ENCODE measurements around the gene TMEM218. TPM values are rescaled to one million over a fixed set of nuclear protein-coding genes. Genes with fewer than 3 reads are reported as not detected.

TMEM218 gene
- total RNA-seq, 2 experiments from 2014 or later, result 14.9 to 17.4 TPM

DNA sequence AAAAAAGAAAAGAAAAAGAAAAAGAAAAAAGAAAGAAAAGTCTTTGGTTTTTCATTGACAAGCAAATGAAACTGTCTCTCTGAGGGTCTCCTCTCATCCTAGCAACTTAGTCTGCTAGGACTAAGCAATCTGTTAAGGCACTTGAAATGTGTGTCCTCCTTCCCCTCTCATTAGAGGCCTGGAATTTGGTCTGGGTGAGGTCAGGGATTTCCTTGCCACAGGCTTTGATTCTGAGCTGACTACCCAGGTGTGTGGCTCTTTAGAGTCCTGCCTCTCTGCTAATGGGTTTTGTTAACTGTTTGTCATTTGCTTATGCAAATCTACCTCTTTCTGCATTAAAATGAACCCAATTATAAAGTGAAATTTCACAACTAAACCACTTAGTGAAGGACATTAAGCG, 34.8 kb upstream of the TMEM218 start:
- H3K27me3 Mint-ChIP-seq (ENCODE audit: low read depth), result peaks cover 10% of the 10 kb centered on the region
- DNase-seq, result no peak
- POLR2A ChIA-PET, result no interaction called here
- CTCF ChIA-PET, result no interaction called here
- no peaks in the 10 kb centered on the region for H3K9me3 Mint-ChIP-seq (ENCODE audit: insufficient read depth)
- H3K4me3 Mint-ChIP-seq, result no peak overlapping the region
- no peak overlapping the region for H3K27ac Mint-ChIP-seq
- no peak for ATAC-seq
- no peaks in the 10 kb centered on the region for H3K36me3 Mint-ChIP-seq (ENCODE audit: low read depth)
- H3K4me1 Mint-ChIP-seq (ENCODE audit: low read depth), result no peaks in the 10 kb centered on the region

DNA sequence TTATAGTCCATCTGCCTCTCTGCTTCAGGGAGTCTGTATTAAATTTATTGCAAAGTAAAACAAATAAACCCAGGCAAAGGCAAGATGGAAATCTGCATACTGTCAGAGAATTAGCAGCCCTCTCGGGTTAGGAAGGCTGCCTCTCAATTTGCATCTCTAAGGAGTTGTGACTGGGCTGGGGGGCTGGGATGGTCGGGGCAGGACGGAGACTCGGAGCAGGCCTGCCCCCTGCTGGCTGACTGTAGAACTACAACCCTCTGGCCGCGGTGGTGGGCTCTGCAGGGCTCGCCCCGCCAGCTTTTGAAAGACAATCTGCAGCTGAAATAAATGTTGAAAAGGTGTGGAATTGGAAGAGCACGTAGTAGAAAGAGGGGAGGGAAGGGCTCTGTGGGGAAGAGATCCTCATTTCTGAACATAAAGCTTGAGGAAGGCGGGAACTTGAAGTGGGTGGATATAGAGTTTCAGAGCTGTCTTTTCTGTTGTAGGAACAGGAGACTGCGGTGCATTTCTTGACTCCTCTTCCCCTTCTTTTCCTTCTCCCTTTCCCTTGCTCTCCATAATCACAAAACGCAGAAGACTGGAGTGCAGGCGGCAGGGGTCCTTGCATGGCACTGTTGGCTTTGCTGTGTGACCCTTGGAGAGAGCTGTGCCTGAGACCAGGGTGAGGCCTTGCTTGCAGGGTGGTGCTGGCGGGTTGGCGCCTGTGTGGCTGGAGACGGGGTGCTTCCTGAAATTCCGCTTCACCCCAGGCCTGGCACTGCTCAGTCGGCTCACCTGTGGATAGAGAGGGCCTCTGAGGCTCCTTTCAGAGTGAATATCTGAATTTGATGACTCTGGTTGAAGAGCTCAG, 30.5 kb upstream of the TMEM218 start:
- Mint-ChIP-seq H3K9me3 (ENCODE audit: insufficient read depth) (no peaks in the 10 kb centered on the region), H3K27ac (no peak overlapping the region), H3K4me1 (ENCODE audit: low read depth) (no peaks in the 10 kb centered on the region), H3K4me3 (no peak overlapping the region), H3K36me3 (ENCODE audit: low read depth) (no peaks in the 10 kb centered on the region), H3K27me3 (ENCODE audit: low read depth) (peaks cover 23% of the 10 kb centered on the region)
- POLR2A ChIA-PET, result interaction anchor here (1.4 kb wide), 1 partner anchor 51 kb away, joined by 3 read pairs; no protein-coding TSS in a partner anchor
- ATAC-seq (peak; percentile 89), DNase-seq (peak; percentile 63)
- CTCF ChIA-PET, result interaction anchor here (0.6 to 4.3 kb wide), 33 partner anchors 9 to 479 kb away, joined by 3 to 34 read pairs (median 4); partner anchors contain the start of genes CCDC15, SLC37A2 and TMEM218

DNA sequence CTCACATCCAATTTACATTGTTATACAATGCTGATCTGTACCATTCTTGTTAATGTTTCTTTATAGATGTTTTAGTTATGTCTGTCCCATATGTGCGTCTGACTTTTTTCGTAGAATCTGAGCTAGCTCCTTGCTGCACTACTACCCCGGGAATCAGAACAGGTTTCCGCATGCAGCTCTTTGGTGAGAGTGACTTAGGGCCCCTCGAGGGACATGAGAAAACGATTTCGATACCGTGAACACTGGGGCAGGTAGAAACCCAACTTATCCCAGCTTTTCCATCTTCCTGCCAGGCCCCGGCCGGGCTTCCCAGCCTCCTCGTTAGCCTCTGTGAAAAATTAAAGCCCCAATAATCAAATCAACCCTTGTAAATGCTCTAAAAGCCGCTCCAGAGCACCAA, 29.8 kb upstream of the TMEM218 start:
- H3K9me3 Mint-ChIP-seq (ENCODE audit: insufficient read depth), result no peaks in the 10 kb centered on the region
- ATAC-seq (no peak), DNase-seq (no peak)
- ChIA-PET POLR2A (interaction anchor here (0.7 to 1.4 kb wide), 2 partner anchors 21 to 50 kb away, joined by 3 read pairs; no protein-coding TSS in a partner anchor), CTCF (interaction anchor here (0.6 to 4.3 kb wide), 20 partner anchors 8 to 478 kb away, joined by 3 to 34 read pairs (median 4); partner anchors contain the start of gene TMEM218)
- no peak overlapping the region for H3K4me3 Mint-ChIP-seq
- H3K36me3 Mint-ChIP-seq (ENCODE audit: low read depth), result no peaks in the 10 kb centered on the region
- H3K27ac Mint-ChIP-seq, result no peak overlapping the region
- no peaks in the 10 kb centered on the region for H3K4me1 Mint-ChIP-seq (ENCODE audit: low read depth)
- peaks cover 27% of the 10 kb centered on the region for H3K27me3 Mint-ChIP-seq (ENCODE audit: low read depth)

DNA sequence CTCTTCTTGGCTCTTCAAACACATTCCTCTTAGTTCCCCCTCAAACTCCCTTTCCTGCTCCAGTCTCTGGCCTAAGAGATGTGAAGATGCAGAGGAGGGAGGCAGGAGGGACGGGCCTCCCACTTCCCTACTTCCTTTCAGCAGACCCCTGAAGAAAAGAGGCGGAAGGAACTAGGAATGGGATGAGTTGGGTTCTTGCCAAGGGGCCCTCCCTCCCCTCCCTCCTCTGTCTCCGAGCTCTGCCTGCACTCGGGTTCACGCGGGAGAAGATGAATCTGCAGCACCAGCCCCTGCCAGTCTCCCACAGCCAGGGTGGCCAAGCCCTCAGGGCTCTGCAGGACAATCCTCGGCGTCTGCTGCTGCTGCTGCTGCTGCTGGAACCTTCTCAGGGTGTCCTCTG, 28.8 kb upstream of the TMEM218 start:
- CTCF ChIA-PET, result interaction anchor here (0.8 to 4.3 kb wide), 13 partner anchors 14 to 302 kb away, joined by 3 to 34 read pairs (median 4); partner anchors contain the start of gene TMEM218
- no peaks in the 10 kb centered on the region for H3K36me3 Mint-ChIP-seq (ENCODE audit: low read depth)
- no peak for ATAC-seq
- POLR2A ChIA-PET, result interaction anchor here (0.7 kb wide), 1 partner anchor 22 kb away, joined by 3 read pairs; no protein-coding TSS in a partner anchor
- no peaks in the 10 kb centered on the region for H3K9me3 Mint-ChIP-seq (ENCODE audit: insufficient read depth)
- DNase-seq, result no peak
- H3K27ac Mint-ChIP-seq, result no peak overlapping the region
- H3K4me3 Mint-ChIP-seq, result no peak overlapping the region
- H3K27me3 Mint-ChIP-seq (ENCODE audit: low read depth), result peaks cover 30% of the 10 kb centered on the region
- no peaks in the 10 kb centered on the region for H3K4me1 Mint-ChIP-seq (ENCODE audit: low read depth)

DNA sequence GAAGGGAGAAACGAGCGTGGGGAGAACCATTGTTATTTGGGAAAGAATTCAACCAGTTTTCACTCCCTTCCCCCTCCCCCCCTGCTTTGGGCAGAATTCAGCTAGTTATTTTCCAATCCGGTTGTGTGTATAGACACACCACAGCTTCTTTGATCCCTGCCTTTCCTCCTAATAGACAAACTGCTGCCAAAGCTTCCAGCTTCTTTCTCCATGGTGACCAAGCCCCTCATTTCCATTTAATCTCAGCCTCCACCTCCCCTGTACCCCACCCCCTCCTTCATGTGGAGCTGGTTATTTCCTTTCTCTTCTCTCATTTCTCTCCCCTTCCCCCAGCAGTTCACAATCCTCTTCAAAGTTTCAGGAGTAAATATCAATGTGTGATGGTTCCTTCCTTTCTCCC, 28.4 kb upstream of the TMEM218 start:
- ChIA-PET CTCF (interaction anchor here (0.8 to 4.3 kb wide), 7 partner anchors 28 to 264 kb away, joined by 3 to 34 read pairs (median 4); partner anchors contain the start of gene TMEM218), POLR2A (no interaction called here)
- Mint-ChIP-seq H3K9me3 (ENCODE audit: insufficient read depth) (no peaks in the 10 kb centered on the region), H3K27ac (no peak overlapping the region), H3K4me3 (no peak overlapping the region), H3K36me3 (ENCODE audit: low read depth) (no peaks in the 10 kb centered on the region), H3K4me1 (ENCODE audit: low read depth) (no peaks in the 10 kb centered on the region), H3K27me3 (ENCODE audit: low read depth) (peaks cover 33% of the 10 kb centered on the region)
- DNase-seq, result no peak
- ATAC-seq, result no peak

DNA sequence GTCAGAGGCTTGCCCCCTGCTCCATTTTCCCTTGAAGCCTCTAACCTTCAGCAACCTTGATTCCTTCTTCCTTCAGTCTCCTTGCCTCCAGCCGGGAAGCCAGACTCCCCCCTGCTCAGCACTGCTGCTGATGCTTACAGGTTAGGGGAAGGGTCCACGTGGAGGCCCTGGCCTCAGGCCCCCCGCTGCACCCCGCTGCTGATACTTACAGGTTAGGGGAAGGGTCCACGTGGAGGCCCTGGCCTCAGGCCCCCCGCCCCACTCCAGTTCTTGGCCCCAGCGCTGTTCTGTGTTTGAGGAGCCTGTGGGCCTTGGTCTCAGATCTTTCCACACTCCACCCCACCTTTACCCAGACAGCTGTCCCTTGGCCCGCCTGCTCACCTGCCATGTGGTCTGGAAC, 27.5 kb upstream of the TMEM218 start:
- Mint-ChIP-seq H3K4me1 (ENCODE audit: low read depth) (no peaks in the 10 kb centered on the region), H3K4me3 (no peak overlapping the region), H3K36me3 (ENCODE audit: low read depth) (no peaks in the 10 kb centered on the region), H3K27ac (no peak overlapping the region), H3K9me3 (ENCODE audit: insufficient read depth) (no peaks in the 10 kb centered on the region), H3K27me3 (ENCODE audit: low read depth) (peaks cover 38% of the 10 kb centered on the region)
- ChIA-PET POLR2A (no interaction called here), CTCF (no interaction called here)
- ATAC-seq (no peak), DNase-seq (no peak)

DNA sequence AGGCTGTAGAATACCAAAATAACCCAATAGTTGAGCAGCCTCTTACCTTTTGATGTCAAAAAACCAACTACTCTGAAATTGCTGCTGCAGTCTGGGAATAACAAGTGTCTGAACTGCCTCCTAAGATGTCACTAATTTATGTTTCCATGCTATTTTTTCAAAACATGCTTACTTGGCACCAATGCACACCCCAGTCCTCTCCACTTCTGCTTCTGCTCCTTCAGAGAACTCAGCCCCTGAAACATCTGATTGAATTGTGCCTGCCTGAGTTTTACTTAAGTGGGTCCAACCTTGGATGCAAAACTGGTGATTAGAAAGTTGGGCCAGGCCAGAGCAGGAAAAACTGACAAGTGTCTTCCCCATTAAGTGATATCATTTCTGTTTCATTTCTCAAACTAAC, 24.6 kb upstream of the TMEM218 start:
- Mint-ChIP-seq H3K4me3 (no peak overlapping the region), H3K4me1 (ENCODE audit: low read depth) (no peaks in the 10 kb centered on the region), H3K27ac (no peak overlapping the region), H3K27me3 (ENCODE audit: low read depth) (peaks cover 42% of the 10 kb centered on the region), H3K36me3 (ENCODE audit: low read depth) (no peaks in the 10 kb centered on the region), H3K9me3 (ENCODE audit: insufficient read depth) (no peaks in the 10 kb centered on the region)
- CTCF ChIA-PET, result interaction anchor here (1.2 kb wide), 1 partner anchor 12 kb away, joined by 4 read pairs; no protein-coding TSS in a partner anchor
- ATAC-seq, result no peak
- DNase-seq, result no peak
- POLR2A ChIA-PET, result no interaction called here

DNA sequence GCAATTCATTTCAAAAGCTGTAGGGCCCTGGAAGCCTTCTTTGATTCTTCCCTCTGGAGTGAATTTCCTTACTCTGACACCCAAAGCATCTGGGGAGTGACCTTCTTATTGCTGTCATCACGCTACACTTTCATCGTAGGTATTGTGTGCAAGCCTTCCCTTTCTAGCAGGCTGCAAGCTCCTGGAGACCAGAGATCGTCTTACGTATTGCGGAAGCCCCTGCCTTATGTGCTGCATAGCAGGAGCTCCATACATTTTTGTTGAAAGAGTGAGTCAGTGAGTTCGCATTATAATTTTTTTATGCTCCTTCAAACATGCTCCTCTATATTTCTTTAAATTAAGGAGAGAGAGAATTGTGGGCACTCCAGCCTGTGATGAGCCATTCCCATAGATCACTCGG, 21.2 kb upstream of the TMEM218 start:
- Mint-ChIP-seq H3K36me3 (ENCODE audit: low read depth) (no peaks in the 10 kb centered on the region), H3K27me3 (ENCODE audit: low read depth) (peaks cover 43% of the 10 kb centered on the region), H3K9me3 (ENCODE audit: insufficient read depth) (no peaks in the 10 kb centered on the region), H3K27ac (no peak overlapping the region), H3K4me3 (no peak overlapping the region), H3K4me1 (ENCODE audit: low read depth) (no peaks in the 10 kb centered on the region)
- ChIA-PET POLR2A (no interaction called here), CTCF (interaction anchor here (1.1 to 1.3 kb wide), 2 partner anchors 8 to 10 kb away, joined by 5 read pairs; no protein-coding TSS in a partner anchor)
- DNase-seq (no peak), ATAC-seq (no peak)

DNA sequence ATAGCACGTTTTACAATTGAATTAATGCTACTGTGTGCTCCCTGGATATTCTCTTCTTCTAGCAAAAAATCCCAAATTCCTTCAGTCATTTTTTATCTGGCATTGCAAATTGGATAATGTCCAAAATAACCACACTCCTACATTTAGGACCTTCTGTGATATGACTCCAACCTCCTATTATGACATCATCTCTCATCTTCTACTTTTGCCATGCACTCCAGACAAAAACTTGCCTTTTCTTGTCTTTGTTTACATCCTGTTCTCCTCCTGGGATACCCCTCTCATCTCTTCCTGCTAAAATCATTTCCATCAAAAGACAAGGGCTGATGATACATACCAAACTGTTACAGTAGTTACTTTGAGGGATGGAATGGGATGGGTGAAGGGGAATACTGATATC, 20.6 kb upstream of the TMEM218 start:
- no peak for ATAC-seq
- no peaks in the 10 kb centered on the region for H3K4me1 Mint-ChIP-seq (ENCODE audit: low read depth)
- CTCF ChIA-PET, result interaction anchor here (1.1 kb wide), 1 partner anchor 8 kb away, joined by 5 read pairs; no protein-coding TSS in a partner anchor
- no peak for DNase-seq
- peaks cover 46% of the 10 kb centered on the region for H3K27me3 Mint-ChIP-seq (ENCODE audit: low read depth)
- H3K36me3 Mint-ChIP-seq (ENCODE audit: low read depth), result no peaks in the 10 kb centered on the region
- H3K4me3 Mint-ChIP-seq, result no peak overlapping the region
- no peaks in the 10 kb centered on the region for H3K9me3 Mint-ChIP-seq (ENCODE audit: insufficient read depth)
- no peak overlapping the region for H3K27ac Mint-ChIP-seq
- POLR2A ChIA-PET, result no interaction called here

DNA sequence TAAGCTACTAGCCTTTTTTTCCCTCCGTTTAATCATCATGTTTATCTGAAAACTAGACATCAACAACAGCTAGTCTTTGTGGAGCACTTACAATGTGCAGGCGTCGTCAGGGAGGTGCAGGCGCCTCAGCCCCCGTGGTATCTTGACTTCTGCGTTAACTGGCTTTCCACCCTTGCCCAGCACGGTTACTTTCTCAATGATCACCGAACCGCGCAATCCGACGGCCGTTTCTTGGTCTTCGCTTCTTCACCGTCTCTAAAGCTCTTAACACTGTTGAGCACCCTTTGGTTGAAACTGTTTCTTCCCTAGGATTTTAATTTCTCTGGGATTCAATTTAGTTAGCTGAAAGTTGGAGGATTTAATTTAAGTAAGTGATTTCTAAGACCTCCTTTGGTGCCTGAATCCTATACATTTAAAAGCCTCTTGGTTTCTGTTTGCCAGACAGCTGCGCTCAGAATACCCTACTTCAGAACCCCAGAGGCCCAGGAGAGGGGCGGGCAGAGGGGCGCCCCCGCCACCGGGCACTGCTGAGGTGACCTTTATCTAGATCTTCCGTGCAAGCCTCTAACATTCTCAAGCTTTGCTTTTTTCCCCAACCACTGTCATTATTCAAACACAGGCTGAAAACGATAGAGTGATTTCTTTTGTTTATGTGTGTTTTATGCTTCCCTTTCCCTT, 18.0 kb upstream of the TMEM218 start:
- DNase-seq, result no peak
- Mint-ChIP-seq H3K4me3 (no peak overlapping the region), H3K9me3 (ENCODE audit: insufficient read depth) (no peaks in the 10 kb centered on the region), H3K4me1 (ENCODE audit: low read depth) (no peaks in the 10 kb centered on the region), H3K36me3 (ENCODE audit: low read depth) (no peaks in the 10 kb centered on the region), H3K27ac (no peak overlapping the region), H3K27me3 (ENCODE audit: low read depth) (peaks cover 32% of the 10 kb centered on the region)
- ChIA-PET POLR2A (no interaction called here), CTCF (no interaction called here)
- no peak for ATAC-seq

DNA sequence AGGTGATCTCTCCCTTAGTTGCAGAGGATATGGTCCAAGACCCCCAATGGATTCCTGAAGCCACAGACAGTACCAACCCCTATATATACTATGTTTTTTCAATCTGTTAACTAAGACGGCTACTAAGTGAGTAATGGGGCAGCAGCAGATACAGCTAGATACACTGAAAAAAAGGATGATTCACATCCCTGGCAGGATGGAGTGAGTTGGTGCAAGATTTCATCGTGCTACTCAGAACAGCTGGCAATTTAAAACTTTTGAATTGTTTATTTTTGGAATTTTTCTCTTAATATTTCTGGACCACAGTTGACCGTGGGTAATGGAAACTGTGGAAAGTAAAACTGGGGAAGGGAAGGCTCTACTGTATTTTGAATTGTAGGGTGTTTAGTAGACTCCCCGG, 17.0 kb upstream of the TMEM218 start:
- DNase-seq (no peak), ATAC-seq (no peak)
- Mint-ChIP-seq H3K9me3 (ENCODE audit: insufficient read depth) (no peaks in the 10 kb centered on the region), H3K4me3 (no peak overlapping the region), H3K36me3 (ENCODE audit: low read depth) (no peaks in the 10 kb centered on the region), H3K4me1 (ENCODE audit: low read depth) (no peaks in the 10 kb centered on the region), H3K27ac (no peak overlapping the region), H3K27me3 (ENCODE audit: low read depth) (peaks cover 28% of the 10 kb centered on the region)
- ChIA-PET CTCF (interaction anchor here (1.1 kb wide), 1 partner anchor 14 kb away, joined by 3 read pairs; no protein-coding TSS in a partner anchor), POLR2A (no interaction called here)

DNA sequence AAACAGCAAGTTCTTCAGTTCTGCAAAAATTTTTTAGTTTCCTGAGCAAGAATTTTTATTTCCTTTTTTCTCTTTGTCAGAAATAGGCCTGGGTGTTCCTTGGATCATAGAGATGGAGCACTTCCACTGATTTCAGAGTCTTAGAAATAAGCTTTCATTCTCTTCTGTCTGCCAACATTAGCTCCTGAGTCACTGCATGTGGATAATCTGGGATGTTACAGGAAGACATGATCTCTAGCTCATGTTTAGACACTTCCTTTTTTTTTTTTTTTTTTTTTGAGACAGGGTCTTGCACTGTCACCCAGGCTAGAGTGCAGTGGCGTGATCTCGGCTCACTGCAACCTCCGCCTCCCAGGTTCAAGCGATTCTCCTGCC, 13.2 kb upstream of the TMEM218 start:
- H3K36me3 Mint-ChIP-seq (ENCODE audit: low read depth), result no peaks in the 10 kb centered on the region
- ATAC-seq, result no peak
- ChIA-PET POLR2A (no interaction called here), CTCF (interaction anchor here (0.9 to 4.8 kb wide), 17 partner anchors 8 to 329 kb away, joined by 3 to 54 read pairs (median 6); partner anchors contain the start of genes CCDC15, SLC37A2 and TMEM218)
- peaks cover 25% of the 10 kb centered on the region for H3K27me3 Mint-ChIP-seq (ENCODE audit: low read depth)
- no peak overlapping the region for H3K4me3 Mint-ChIP-seq
- no peaks in the 10 kb centered on the region for H3K4me1 Mint-ChIP-seq (ENCODE audit: low read depth)
- H3K9me3 Mint-ChIP-seq (ENCODE audit: insufficient read depth), result no peaks in the 10 kb centered on the region
- DNase-seq, result no peak
- H3K27ac Mint-ChIP-seq, result no peak overlapping the region
